Ectodermal cell (in vitro differentiated cells): ENCODE measurements around the gene KLHL26.

Source experiments
- H3K27ac ChIP-seq: 2 replicates; pipeline ENCODE4 v1.7.0; 2013; ENCODE audit warnings: mild to moderate bottlenecking, low read depth, low read length; ENCODE audit not compliant: insufficient read depth, poor library complexity, severe bottlenecking
- H3K27me3 ChIP-seq: 2 replicates; pipeline ENCODE4 v1.7.0; 2013; ENCODE audit warnings: mild to moderate bottlenecking, low read length; ENCODE audit not compliant: insufficient read depth, control insufficient read depth, poor library complexity, severe bottlenecking
- H3K36me3 ChIP-seq: one replicate; pipeline ENCODE4 v1.7.0; 2013; ENCODE audit warnings: low read length; ENCODE audit not compliant: control insufficient read depth, insufficient read depth
- H3K4me1 ChIP-seq: one replicate; pipeline ENCODE4 v1.7.0; 2013; ENCODE audit warnings: low read length; ENCODE audit not compliant: control insufficient read depth, insufficient read depth
- H3K4me3 ChIP-seq: 2 replicates; pipeline ENCODE4 v1.7.0; 2013; ENCODE audit warnings: low read depth, low read length, control low read depth; ENCODE audit not compliant: insufficient read depth
- H3K9me3 ChIP-seq: 2 replicates; pipeline ENCODE4 v1.7.0; 2013; ENCODE audit warnings: mild to moderate bottlenecking, low read length, moderate library complexity; ENCODE audit not compliant: control insufficient read depth
- WGBS, 2 experiments: methylation state at CpG; one replicate each; pipeline ENCODE4 v1.1.7; 2013; ENCODE audit warnings: missing lambda C conversion rate in 2 of 2; 5-methylcytosine and 5-hydroxymethylcytosine counted together

The KLHL26 gene

GRCh38 chr19:18658366-18658855 lies 21.6 kb downstream of the KLHL26 start:
- Histone ChIP-seq H3K4me1 (peaks cover 46% of the 10 kb centered on the region), H3K9me3 (no peaks in the 10 kb centered on the region), H3K27ac (no peak overlapping the region), H3K4me3 (no peak overlapping the region), H3K27me3 (no peaks in the 10 kb centered on the region), H3K36me3 (no peaks in the 10 kb centered on the region)
- WGBS, 2 experiments, result 80 to 83% methylated on average over 4 of the region's 4 CpGs

- WGBS, 2 experiments, result 85% methylated on average over 30 of the region's 30 CpGs
- H3K36me3 ChIP-seq, result no peaks in the 10 kb centered on the region
- H3K9me3 ChIP-seq, result no peaks in the 10 kb centered on the region
- no peaks in the 10 kb centered on the region for H3K27me3 ChIP-seq
- peaks cover 48% of the 10 kb centered on the region for H3K4me1 ChIP-seq
- no peak overlapping the region for H3K27ac ChIP-seq
- H3K4me3 ChIP-seq, result no peak overlapping the region
These were observed 22.6 kb downstream of the KLHL26 start for GRCh38 chr19:18659281-18660050.

DNA sequence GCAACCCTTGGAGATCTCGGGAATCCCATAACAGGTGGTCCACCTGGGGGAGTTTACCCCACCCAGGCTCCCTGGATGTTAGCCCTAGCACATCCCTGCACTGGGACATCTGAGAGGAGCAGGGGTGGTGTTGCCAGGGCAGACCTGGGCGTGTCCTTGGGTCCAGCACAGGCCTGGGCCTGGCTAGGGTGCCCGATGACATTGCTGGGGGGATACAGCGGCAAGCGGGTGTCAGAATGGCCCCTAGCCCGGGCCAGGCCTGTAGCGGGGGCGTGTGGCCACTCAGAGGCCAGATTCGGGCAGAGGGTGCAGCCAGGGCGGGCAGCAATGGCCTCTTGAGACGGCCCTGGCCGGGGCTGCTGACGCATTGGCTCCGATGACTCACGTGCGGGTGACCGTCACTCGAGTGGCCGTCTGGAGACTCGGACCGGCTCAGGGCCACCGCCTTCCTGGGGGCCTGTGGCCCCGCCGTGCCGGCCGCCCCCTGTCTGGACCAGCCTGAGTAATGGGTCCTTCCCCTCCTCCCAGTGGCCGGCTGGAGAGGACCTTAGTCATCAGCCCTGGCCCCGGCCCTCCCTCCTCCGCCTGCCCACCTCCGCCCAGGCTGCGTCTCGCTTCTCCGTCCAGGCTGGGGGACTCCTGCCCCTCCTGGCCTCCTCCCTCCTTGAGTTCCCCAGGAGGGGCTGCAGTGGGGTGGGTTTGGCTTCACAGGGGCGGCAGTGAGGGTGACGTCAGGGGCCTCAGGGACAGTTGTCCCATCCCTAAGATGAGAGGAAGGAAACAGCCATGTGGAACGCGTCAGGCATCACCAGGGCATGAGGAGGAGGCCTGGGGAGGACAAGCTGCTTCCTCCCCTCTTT lies 23.5 kb downstream of the KLHL26 start:
- H3K9me3 ChIP-seq, result no peaks in the 10 kb centered on the region
- no peak overlapping the region for H3K4me3 ChIP-seq
- H3K4me1 ChIP-seq, result peaks cover 48% of the 10 kb centered on the region
- WGBS, 2 experiments, result 88 to 91% methylated on average over 37 of the region's 37 CpGs
- no peak overlapping the region for H3K27ac ChIP-seq
- H3K27me3 ChIP-seq, result no peaks in the 10 kb centered on the region
- H3K36me3 ChIP-seq, result no peaks in the 10 kb centered on the region

- H3K4me3 ChIP-seq, result no peak overlapping the region
- no peaks in the 10 kb centered on the region for H3K9me3 ChIP-seq
- H3K36me3 ChIP-seq, result no peaks in the 10 kb centered on the region
- peaks cover 48% of the 10 kb centered on the region for H3K4me1 ChIP-seq
- 92 to 93% methylated on average over 10 of the region's 10 CpGs for WGBS, 2 experiments
- no peaks in the 10 kb centered on the region for H3K27me3 ChIP-seq
- no peak overlapping the region for H3K27ac ChIP-seq
These were observed 24.3 kb downstream of the KLHL26 start for GRCh38 chr19:18660939-18661670.

DNA sequence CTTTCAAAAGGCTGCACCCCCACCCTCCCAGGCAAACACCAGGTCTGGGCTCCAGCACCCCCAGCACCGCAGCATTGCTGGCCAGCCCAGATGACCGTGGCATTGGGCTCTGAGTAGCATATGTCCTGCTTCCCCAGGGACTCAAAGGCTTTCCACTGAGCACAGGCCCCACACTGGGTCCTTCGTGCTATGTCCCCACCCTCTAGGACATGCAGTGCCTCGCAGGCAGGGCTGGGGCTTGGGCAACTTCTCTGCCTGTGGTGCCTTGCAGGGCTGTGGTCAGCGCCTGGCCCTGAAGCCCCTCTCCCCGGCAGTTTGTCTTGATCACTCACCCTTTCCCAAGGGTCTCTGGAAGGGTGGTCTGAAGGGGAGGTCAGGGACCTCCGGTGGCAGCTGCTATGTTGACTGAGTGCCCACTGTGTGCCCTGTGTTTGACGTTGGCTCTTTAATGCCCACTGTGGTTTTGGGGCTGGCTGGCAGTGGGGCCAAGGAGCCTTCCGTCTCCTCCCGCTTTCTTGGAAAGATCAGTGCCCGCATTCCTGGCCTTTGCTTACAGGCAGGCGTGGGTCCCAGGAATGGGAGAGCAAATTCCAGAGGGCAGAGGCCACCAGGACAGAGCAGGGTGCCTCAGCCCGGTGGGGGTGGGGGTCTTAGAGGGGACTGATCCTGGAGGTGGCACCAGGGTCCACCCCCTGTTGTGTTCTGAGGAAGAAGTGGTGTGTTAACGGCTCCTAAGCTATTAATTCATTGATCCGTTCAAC lies 26.3 kb downstream of the KLHL26 start:
- peaks cover 30% of the 10 kb centered on the region for H3K4me1 ChIP-seq
- WGBS, 2 experiments, result 79 to 81% methylated on average over 15 of the region's 15 CpGs
- no peak overlapping the region for H3K27ac ChIP-seq
- H3K9me3 ChIP-seq, result no peaks in the 10 kb centered on the region
- H3K4me3 ChIP-seq, result no peak overlapping the region
- H3K36me3 ChIP-seq, result no peaks in the 10 kb centered on the region
- H3K27me3 ChIP-seq, result no peaks in the 10 kb centered on the region

- Histone ChIP-seq H3K36me3 (peaks cover 6% of the 10 kb centered on the region), H3K4me1 (peaks cover 21% of the 10 kb centered on the region), H3K27me3 (no peaks in the 10 kb centered on the region), H3K27ac (no peak overlapping the region), H3K9me3 (no peaks in the 10 kb centered on the region), H3K4me3 (no peak overlapping the region)
- 89% methylated on average over 14 of the region's 14 CpGs for WGBS, 2 experiments
These were observed 27.2 kb downstream of the KLHL26 start for GRCh38 chr19:18663940-18664530.

DNA sequence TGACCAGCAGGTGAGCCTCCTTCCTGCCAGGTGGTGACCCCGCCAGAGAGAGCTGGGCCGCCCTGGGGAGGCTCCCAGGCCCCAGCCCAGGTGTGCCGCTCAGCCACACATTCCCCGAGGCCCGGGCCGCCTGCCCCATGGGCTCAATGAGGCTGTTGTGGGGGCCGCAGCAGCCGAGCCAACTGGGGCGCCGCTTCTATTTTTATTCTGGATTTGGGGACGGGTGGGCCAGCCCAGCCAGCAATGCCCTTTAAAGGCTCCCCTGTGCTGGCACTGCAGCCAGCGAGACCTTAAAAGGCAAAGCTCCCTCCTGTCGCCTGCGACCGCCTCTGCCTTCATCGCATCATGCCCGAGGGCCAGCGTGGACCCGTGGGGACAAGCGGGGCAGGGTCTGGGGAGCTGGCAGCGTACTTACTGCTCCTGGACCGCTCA lies 29.0 kb downstream of the KLHL26 start:
- Histone ChIP-seq H3K4me3 (no peak overlapping the region), H3K9me3 (no peaks in the 10 kb centered on the region), H3K27ac (no peak overlapping the region), H3K27me3 (no peaks in the 10 kb centered on the region), H3K36me3 (peaks cover 6% of the 10 kb centered on the region), H3K4me1 (peaks cover 10% of the 10 kb centered on the region)
- WGBS, 2 experiments, result 95% methylated on average over 22 of the region's 22 CpGs

GRCh38 chr19:18666317-18666716 lies 29.5 kb downstream of the KLHL26 start:
- H3K27ac ChIP-seq, result no peak overlapping the region
- 88 to 89% methylated on average over 12 of the region's 12 CpGs for WGBS, 2 experiments
- H3K36me3 ChIP-seq, result peaks cover 6% of the 10 kb centered on the region
- no peak overlapping the region for H3K4me3 ChIP-seq
- no peaks in the 10 kb centered on the region for H3K27me3 ChIP-seq
- H3K9me3 ChIP-seq, result no peaks in the 10 kb centered on the region
- H3K4me1 ChIP-seq, result peaks cover 10% of the 10 kb centered on the region

DNA sequence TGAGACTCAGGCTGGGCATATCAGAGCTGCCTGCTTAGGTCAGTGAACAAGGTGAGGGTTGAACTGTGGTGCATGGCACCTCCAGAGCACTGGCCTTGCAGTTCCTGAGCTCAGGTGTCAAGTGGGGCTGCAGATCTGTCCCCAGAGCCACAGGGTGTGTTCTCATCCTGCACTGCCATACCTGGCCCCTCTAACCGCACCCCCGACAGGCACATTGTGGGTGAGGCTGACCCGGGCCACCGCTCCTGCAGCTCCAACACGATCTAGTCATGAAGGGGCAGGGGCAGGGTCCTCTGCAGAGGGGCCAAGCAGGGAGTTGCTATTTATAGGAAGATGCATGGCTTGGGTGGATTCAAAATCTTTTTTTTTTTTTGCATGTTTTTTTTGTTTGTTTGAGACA lies 30.0 kb downstream of the KLHL26 start:
- H3K4me3 ChIP-seq, result no peak overlapping the region
- WGBS, 2 experiments, result 91 to 98% methylated on average over 5 of the region's 5 CpGs
- no peaks in the 10 kb centered on the region for H3K9me3 ChIP-seq
- H3K4me1 ChIP-seq, result peaks cover 10% of the 10 kb centered on the region
- H3K36me3 ChIP-seq, result peaks cover 6% of the 10 kb centered on the region
- H3K27me3 ChIP-seq, result no peaks in the 10 kb centered on the region
- H3K27ac ChIP-seq, result no peak overlapping the region
